IMR-90 (cell line): ENCODE measurements around the gene NFATC1.

ENCODE experiments used
- BHLHE40 ChIP-seq: fragments of 150-350 bp; IDR thresholded peaks from 2 replicates; pipeline ENCODE4 v1.6.1; 2016; ENCODE audit warnings: mild to moderate bottlenecking, low read depth, low read length
- CEBPB ChIP-seq: IDR thresholded peaks from 2 replicates; pipeline ENCODE4 v1.6.1; 2012; ENCODE audit warnings: low read depth, low read length, improper control_type of control experiment
- ELK1 ChIP-seq: fragments of 150-350 bp; IDR thresholded peaks from 2 replicates; pipeline ENCODE4 v1.6.1; 2016; ENCODE audit warnings: low read depth, mild to moderate bottlenecking, low read length, moderate library complexity, borderline replicate concordance
- POLR2A ChIP-seq: IDR thresholded peaks from 2 replicates; pipeline ENCODE4 v1.6.1; 2012; ENCODE audit warnings: mild to moderate bottlenecking, low read depth, low read length
- RAD21 ChIP-seq: IDR thresholded peaks from 2 replicates; pipeline ENCODE4 v1.6.1; 2012; ENCODE audit warnings: low read length, improper control_type of control experiment
- RFX5 ChIP-seq: IDR thresholded peaks from 2 replicates; pipeline ENCODE4 v1.8.0; 2012; ENCODE audit warnings: low read depth, mild to moderate bottlenecking, low read length, moderate library complexity
- TF ChIP-seq, protein P1 (sequence below): conservative IDR thresholded peaks from 2 replicates; pipeline ENCODE4 v1.5.1; 2012; ENCODE audit warnings: mild to moderate bottlenecking, low read depth, low read length, improper control_type of control experiment
- TF ChIP-seq, protein P2 (sequence below): fragments of 150-350 bp; IDR thresholded peaks from 2 replicates; pipeline ENCODE4 v1.6.1; 2017; ENCODE audit warnings: mild to moderate bottlenecking, antibody characterized with exemption, low read length, low read depth

DNA sequence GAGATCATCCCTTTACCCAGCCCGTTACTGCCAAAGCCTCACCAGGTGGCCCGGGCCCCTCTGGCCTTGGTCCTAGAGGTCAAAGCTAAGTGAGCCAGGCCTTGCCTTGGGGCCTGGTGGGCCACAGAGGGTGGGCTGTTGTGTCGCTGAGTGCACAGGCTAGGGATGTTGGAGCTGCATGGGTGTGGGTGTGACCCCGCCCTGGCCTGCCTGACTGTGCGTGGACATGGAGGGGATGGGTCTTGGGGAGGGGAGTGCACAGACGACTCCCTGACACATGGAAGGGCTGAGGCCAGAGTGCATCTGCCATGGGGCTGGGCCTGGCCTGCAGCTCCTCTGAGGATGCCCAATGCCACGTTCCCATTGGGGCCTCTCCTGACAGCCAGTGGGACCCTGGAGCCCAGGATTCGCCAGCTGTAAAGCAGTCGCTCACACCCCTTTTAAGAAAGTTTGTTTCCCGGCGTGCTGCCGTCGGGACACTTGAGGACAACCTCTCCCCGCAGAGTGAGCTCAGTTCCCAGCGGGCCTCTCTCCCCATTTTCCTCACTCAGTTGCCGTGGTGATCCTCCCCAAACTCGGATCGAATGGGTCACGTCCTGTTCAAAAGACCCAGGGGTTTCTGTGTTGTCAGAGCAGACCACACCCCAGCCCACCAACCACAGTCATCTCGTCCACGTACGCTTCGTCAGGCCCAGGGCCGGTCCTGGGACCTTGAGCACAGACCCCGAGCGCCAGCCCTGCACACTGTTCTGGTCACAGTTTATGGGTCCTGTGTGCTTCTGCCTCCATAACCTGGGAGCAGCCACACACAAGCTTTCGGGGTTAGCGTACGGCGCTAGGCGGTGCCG lies 93.5 kb downstream of the NFATC1 start:
- TF ChIP-seq, protein P1, sequence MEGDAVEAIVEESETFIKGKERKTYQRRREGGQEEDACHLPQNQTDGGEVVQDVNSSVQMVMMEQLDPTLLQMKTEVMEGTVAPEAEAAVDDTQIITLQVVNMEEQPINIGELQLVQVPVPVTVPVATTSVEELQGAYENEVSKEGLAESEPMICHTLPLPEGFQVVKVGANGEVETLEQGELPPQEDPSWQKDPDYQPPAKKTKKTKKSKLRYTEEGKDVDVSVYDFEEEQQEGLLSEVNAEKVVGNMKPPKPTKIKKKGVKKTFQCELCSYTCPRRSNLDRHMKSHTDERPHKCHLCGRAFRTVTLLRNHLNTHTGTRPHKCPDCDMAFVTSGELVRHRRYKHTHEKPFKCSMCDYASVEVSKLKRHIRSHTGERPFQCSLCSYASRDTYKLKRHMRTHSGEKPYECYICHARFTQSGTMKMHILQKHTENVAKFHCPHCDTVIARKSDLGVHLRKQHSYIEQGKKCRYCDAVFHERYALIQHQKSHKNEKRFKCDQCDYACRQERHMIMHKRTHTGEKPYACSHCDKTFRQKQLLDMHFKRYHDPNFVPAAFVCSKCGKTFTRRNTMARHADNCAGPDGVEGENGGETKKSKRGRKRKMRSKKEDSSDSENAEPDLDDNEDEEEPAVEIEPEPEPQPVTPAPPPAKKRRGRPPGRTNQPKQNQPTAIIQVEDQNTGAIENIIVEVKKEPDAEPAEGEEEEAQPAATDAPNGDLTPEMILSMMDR: no peak
- TF ChIP-seq RAD21 (no peak), POLR2A (no peak), RFX5 (no peak), ELK1 (no peak), CEBPB (no peak), BHLHE40 (no peak)
- TF ChIP-seq, protein P2, sequence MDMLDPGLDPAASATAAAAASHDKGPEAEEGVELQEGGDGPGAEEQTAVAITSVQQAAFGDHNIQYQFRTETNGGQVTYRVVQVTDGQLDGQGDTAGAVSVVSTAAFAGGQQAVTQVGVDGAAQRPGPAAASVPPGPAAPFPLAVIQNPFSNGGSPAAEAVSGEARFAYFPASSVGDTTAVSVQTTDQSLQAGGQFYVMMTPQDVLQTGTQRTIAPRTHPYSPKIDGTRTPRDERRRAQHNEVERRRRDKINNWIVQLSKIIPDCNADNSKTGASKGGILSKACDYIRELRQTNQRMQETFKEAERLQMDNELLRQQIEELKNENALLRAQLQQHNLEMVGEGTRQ: no peak
